ENCODE measurements around the gene C10orf90.

C10orf90 gene

DNA sequence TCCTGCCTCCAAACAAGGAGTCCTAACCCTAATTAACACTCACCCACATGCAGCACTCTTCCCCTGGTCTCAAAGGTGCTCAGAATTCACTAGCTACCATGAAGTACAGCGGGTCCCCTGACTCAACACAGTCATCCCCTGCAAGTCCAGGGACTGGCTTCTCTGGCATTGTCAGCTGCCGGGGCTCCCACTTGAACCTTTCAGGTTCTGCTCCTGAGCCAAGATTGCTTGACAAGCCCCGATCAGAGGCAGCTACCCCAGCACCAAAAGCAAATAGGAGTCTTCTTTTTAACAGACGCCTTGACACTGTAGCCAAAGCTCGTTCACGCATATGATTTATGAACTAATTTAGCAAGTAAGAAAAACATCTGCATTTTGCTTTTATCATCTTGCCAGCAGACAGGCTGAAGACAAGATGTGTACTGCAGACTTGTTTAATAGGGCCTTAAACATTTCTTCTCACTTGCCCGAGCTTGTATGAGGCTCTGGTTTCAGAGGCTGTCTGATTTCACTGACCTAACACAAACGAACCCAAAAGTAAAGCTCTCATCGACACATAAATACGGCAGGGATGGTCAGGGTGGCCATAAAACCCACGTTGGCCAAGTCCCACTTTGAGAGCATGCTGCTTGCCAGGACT, 214.6 kb downstream of the C10orf90 start:
- no peak for DNase-seq

DNA sequence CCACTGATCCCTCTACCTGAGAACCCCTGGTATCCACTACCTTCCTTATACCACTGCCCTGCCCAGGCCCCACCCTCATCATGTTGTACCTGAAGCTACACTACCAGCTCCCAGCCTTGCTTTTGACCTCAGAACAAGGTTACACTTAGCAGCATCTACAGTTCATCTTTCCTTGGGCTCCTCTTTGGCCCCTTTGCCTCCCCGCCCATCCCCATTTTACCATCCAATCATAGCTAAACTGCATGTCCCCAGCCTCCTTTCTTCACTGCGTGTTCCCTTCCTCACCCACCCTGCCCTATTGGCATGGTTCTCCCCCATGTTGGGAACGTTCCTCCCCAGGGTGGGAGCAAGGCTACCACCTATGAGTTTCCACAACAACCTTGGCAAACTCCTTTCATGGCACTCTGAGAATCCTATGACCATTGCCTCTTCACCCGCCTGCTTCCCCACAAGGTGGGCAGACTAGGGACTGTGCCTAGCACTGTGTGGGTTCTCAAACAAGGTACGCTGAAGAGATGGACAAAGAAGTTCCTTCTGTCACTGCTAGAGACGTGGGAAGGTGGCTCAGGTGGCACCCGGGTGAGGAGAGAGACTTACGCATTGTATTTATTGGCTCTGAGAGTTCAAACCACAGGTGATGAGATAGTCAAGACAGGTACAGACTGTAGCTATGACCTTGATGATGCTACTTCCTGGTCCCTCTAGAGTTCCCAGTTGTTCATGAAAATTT, 215.3 kb downstream of the C10orf90 start:
- no peak for DNase-seq

DNA sequence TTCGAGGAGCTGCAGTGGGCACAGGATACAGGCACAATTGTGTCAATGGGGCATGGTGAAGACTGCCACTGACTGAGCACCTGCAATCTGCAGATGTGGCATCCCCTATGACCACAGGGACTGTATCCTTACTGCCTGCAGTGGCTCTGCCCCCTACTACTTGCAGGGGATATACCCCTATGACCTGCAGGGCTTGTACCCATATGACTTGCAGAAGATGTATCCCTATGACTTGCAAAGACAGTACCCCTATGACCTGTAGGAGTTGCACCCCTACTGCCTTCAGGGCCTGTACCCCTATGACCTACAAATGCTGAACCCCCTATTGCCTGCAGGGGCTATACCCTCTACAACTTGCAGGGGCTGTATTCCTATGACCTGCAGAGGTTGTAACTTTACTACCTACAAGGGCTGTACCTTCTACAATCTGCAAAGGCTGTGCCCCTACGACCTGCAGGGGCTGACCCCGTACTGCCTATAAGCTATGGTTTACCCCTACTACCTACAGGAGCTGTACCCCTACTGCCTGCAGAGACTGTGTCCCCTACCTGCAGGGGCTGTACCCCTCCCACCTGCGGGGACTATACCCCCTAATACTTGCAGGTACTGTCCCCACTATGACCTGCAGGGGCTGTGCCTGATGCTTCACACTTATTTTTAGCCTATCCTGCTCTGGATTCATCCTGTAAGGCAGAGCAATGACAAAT, 216.3 kb downstream of the C10orf90 start:
- no peak for DNase-seq

GRCh38 chr10:126452245-126452644, 218.2 kb downstream of the C10orf90 start:
- no peak for DNase-seq

DNA sequence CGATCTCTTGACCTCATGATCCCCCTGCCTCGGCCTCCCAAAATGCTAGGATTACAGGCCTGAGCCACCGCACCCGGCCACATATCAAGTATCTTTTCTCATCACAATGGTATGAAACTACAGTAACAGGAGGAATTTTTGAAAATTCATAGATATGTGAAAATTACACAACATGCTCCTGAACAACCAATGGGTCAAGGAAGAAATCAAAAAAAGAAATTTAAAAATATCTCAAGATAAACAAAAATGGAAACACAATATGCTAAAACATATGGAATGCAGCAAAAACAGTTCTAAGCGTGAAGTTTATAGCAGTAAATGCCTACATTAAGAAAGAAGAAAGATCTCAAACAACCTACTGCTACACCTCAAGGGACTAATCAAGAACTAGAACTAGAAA, 222.4 kb downstream of the C10orf90 start:
- no peak for DNase-seq

GRCh38 chr10:126439942-126440341, 230.6 kb downstream of the C10orf90 start:
- no peak for DNase-seq

DNA sequence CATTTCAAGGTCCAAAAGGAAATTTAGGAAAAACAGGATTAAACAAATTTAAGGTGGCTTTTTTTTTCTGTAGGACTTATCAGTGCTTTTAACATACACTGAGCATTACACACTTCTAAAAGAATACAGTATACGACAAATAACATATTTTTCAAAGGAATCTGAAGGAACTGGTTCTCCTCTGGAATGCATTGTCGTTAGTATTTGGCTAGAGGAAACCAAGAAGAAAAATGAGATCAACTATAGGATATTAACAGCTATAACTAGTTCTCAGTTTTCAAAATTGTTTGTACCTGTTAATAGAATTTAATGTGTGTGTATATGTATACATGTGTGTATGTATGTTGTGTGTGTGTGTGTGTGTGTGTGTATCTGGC, 232.1 kb downstream of the C10orf90 start:
- no peak for DNase-seq

- no peak for DNase-seq
These were observed 232.7 kb downstream of the C10orf90 start for GRCh38 chr10:126437635-126438406.

DNA sequence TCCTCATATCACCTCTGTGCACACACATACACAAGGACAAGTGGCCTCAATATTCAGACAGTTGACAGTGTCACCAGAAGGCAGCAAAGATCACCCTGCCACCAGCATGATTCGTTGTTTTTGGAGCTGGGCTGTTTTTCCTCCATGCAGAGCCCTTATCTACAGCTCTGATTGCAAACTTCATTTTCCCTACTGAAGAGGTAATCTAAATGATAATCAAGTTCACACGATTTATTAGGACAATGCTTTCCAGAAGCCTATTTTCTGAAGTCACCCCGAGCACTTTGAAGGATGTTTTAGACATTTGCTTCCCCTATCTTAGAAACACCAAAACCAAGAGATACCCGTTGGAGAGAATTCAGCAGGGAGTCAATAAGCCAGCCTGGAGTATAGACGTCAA, 236.3 kb downstream of the C10orf90 start:
- DNase-seq = no peak

DNA sequence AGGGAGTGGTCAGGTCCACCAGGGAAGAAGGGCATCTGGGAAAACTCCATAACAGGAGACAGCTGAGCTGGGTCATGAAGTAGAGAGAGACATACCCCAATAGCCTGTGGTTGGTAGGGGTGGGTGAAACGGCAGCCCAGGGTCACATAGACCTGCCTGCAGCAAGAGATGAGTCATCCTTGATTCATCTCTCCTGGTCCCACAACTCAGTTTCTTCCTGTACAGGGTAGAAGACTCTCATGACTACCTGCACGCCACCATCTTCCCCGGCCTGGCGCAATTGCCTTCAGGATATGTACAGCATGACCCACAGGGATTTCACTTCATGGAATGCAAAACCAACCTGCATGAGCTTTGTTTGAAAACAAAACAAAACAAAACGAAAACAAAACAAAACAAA, 237.1 kb downstream of the C10orf90 start:
- DNase-seq = no peak

GRCh38 chr10:126432507-126432906, 238.0 kb downstream of the C10orf90 start:
- no peak for DNase-seq

DNA sequence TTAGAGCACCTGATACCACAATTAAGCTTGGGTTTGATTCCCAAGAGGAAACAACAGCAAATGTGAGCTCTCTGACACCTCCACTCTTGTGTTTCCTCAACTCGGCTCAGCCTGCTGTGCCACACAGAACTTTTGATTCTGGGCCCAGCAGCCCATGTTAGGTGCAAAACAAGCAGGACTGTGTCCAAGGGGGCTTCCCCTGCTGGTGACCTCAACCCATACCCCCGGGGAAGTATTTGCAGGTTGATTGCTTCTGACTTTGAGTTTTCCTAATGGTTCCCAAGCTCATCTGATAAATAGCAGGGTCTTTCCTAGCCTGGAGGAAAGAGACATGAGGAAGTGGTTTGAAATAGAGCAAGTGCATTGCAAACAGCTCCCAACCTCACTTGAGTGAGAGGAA, 238.7 kb downstream of the C10orf90 start:
- no peak for DNase-seq

DNA sequence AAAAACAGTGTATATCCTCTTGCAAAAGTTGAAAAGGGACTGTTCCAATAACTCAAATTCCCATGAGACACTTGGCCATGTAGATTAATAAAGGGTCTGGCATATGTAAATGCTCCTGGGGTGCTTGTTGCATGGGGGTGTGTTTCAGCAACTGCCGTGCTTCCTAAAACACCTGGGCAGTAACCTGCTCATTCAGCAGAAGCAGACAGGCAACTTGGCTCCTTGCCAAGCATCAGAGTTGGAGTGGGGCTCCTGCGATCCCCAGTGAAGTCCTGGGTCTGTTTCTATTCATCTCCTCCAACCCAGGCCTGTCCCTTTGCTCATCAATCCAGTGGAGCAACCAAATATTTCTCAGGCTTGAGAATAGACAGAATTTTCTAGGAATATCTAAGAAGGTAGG, 240.0 kb downstream of the C10orf90 start:
- DNase-seq = no peak

GRCh38 chr10:126429275-126429674, 241.2 kb downstream of the C10orf90 start:
- no peak for DNase-seq

DNA sequence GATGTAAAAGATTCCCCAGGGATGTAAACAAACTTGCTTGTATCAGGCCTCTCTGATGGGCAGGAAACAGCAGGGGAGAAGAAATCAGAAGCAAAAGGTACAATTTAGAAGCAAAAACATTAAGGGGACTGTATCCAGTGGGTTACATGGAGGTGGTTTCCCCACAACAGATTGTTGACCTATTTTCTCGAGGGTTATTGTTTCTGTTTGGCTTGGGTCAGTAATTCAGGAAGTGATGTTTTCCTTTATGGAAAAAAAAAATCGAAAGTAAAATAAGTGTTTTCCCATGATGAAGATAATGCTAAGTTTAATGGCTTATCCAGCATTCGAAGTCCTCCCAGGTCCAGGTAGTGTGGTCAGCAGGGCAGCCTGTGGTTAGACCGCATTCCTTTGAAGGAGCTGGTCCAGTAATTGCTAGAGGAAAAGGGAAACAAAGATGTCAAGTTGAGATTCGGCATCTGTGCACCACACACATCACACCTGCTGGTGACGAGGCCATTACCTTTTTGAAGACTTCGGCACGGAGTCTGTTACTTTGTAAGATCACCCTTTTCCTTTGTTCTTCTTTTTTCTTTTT, 244.9 kb downstream of the C10orf90 start:
- DNase-seq = no peak

DNA sequence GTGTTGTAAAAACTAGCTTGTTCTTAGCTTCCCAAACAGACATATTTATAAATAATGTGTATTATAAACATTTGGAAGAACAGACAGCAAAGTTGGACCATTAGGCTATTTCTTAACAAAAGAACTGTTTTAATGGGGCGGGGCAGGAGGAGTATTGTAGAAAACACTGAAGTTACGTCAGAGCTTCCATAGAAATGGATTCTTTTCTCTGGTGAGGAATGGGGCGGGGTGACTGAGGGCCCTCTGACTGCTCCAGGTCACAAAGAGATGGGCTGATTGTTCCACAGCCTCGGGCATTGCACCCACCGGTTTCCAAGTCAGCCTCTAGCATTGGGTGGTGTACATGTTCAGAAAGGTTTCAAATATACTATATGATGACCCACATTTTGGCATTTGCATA, 245.5 kb downstream of the C10orf90 start:
- DNase-seq = no peak

DNA sequence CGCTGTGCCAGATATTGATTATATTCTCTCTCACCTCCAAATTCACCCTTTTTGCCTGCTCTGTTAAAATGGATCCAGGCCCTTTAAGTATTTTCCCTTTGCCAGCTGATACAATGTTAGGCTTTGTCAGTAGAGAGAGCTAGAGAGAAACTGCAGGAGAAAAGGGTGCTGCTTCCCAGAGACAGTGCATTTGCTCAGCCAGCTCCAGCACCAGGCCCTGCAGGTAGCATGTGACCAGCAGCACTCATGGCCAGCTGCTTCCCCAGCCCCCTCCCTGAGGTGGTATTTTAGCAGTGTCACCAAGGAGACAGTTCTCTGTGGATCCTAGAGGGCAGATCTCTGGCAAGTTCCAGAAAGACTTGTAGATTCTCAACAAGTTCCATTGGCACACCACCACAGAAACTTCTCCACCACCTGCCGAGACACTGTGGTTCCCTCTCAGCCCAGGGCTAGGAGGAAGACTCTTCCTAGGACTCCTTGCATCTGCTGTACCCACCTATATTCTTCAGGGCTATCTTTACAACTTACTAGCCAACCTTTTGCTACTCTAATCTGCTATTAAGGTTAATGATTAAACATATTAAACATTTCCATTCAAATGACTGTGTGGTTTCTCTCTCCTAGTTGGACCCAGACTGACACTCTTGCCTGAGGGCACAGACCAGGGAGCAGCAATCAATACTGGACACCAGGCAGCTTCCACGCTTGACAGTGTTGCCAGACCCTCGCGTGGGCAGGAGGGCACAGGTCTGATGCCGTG, 246.6 kb downstream of the C10orf90 start:
- DNase-seq = no peak

GRCh38 chr10:126422567-126422966, 247.9 kb downstream of the C10orf90 start:
- no peak for DNase-seq

DNA sequence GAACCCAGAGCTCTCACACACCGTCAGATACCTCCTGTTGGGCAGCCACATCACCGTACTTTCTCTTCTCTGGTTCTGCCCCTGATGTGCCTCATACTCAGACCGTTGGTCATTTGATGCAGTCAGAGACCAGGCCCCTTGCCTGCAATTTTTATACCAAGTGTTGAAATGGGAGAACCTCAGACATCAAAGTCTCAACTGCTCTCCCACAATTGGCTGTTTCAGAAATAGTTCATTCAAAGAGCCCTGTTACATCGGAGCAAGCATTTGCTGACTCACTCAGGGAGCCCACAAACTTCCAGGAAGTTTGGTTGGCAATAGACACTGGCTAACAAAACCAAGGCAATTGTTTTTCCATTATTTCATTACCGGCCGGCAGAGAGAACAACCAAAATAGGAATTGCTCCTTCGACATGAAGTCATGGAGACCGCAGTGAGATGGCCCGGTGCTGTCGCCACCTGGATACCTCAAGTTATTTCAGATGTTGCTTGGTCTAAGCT, 248.7 kb downstream of the C10orf90 start:
- peak; percentile 50 for DNase-seq

DNA sequence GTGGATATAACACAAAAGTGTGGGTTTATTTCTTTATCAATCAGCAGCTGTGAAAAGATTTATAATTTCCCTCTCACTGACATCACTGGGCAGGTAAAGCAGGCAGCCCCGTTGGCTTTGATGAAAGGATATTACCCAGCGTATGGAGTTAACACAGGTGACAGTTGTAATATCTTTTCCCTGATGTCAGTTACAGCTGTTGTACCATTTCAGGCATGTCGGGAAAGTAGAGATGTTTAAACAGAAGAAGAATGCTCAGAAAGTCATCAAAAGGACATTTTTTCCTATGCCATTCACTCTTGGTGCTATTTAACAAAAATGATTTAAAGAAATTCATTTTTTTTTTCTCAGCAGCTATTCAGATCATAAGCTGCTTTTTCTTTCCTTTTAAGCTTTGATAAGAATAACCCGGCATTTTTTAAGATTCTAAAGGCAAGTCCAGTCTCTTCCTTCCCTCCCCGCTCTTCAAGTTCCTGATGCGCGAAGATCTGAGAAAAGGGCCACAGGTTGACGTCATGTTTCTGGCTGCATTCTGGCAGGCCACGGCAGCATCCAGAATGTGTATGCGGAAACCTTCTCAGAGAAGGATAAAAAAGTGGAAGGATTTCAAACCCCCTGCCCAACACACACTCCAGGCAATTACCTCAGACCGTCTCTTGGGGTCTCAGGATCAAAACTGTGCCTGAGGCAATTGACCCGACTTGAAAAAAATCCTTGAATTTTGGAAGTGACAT, 249.8 kb downstream of the C10orf90 start:
- peak; percentile 56 for DNase-seq

- no peak for DNase-seq
These were observed 253.2 kb downstream of the C10orf90 start for GRCh38 chr10:126417220-126417825.
